IMR-90 (cell line): ENCODE data around the gene SLC16A7. TPM values are rescaled to one million over a fixed set of nuclear protein-coding genes. Genes with fewer than 3 reads are reported as not detected.

Source experiments
- ATAC-seq: fragments of 200-7000 bp; cut with Tn5 transposase; 2 replicates; pipeline ENCODE4 v1.9.1; 2020; ENCODE audit warnings: low read depth, mild to moderate bottlenecking, moderate library complexity
- BruUV-seq: library from RNA; stranded (reverse); fragments of 400-500 nt; replicated peaks from 2 replicates; lab custom pipeline; 2021; lab: Mats Ljungman, UMichigan
- CTCF ChIA-PET: fragments of 300-600 bp; formaldehyde crosslinking; extraction: SDS; loops from one replicate; lab custom pipeline; 2021; ENCODE audit warnings: antibody characterized with exemption; lab: Yijun Ruan, JAX
- POLR2A ChIA-PET: fragments of 300-600 bp; sonication (Branson Sonifier 250); formaldehyde crosslinking; loops from one replicate; lab custom pipeline; 2022; ENCODE audit warnings: antibody characterized with exemption; ENCODE audit not compliant: unreplicated experiment; lab: Charles Lee
- DNase-seq: peaks from one replicate; pipeline ENCODE4 v3.0.0; 2013
- H2AFZ ChIP-seq: replicated peaks from 2 replicates; pipeline ENCODE3; 2013; ENCODE audit warnings: low read length, mild to moderate bottlenecking; ENCODE audit not compliant: poor library complexity
- H2AK5ac ChIP-seq: 2 replicates; pipeline ENCODE4 v1.6.1; 2013; ENCODE audit warnings: low read depth, low read length, inconsistent platforms
- H2AK9ac ChIP-seq: replicated peaks from 2 replicates; pipeline ENCODE3; 2013; ENCODE audit warnings: mild to moderate bottlenecking, low read depth, low read length, moderate library complexity; ENCODE audit not compliant: poor library complexity
- H2BK120ac ChIP-seq: 2 replicates; pipeline ENCODE4 v1.6.1; 2013; ENCODE audit warnings: low read depth, low read length, inconsistent platforms
- H2BK15ac ChIP-seq: 3 replicates; pipeline ENCODE4 v1.6.1; 2013; ENCODE audit warnings: low read depth, low read length, inconsistent platforms
- H2BK20ac ChIP-seq: 2 replicates; pipeline ENCODE4 v1.6.1; 2013; ENCODE audit warnings: low read depth, mild to moderate bottlenecking, inconsistent platforms, low read length, moderate library complexity
- H2BK5ac ChIP-seq: 2 replicates; pipeline ENCODE4 v1.6.1; 2013; ENCODE audit warnings: mild to moderate bottlenecking, low read depth, low read length, inconsistent platforms; ENCODE audit not compliant: poor library complexity, severe bottlenecking
- H3K14ac ChIP-seq: replicated peaks from 2 replicates; pipeline ENCODE4 v1.6.1; 2013; ENCODE audit warnings: low read depth, low read length, inconsistent platforms
- H3K18ac ChIP-seq: 2 replicates; pipeline ENCODE4 v1.6.1; 2013; ENCODE audit warnings: low read depth, low read length, control low read depth
- H3K23ac ChIP-seq: 2 replicates; pipeline ENCODE4 v1.6.1; 2013; ENCODE audit warnings: low read depth, low read length, inconsistent platforms
- H3K27ac ChIP-seq: 2 replicates; pipeline ENCODE4 v1.5.1; 2013; ENCODE audit warnings: mild to moderate bottlenecking, control low read depth, low read length; ENCODE audit not compliant: insufficient read depth
- H3K27me3 ChIP-seq: 2 replicates; pipeline ENCODE4 v1.6.1; 2013; ENCODE audit warnings: low read length; ENCODE audit not compliant: control insufficient read depth, insufficient read depth
- H3K36me3 ChIP-seq: 2 replicates; pipeline ENCODE4 v1.6.1; 2013; ENCODE audit warnings: low read length, mixed read lengths; ENCODE audit not compliant: control insufficient read depth, insufficient read depth
- H3K4ac ChIP-seq: 2 replicates; pipeline ENCODE4 v1.6.1; 2013; ENCODE audit warnings: low read depth, low read length, inconsistent platforms
- H3K4me1 ChIP-seq: 2 replicates; pipeline ENCODE4 v1.6.1; 2013; ENCODE audit warnings: low read length, mixed read lengths; ENCODE audit not compliant: control insufficient read depth, insufficient read depth
- H3K4me2 ChIP-seq: 2 replicates; pipeline ENCODE4 v1.6.1; 2013; ENCODE audit warnings: low read depth, mild to moderate bottlenecking, control low read depth, low read length, moderate library complexity
- H3K4me3 ChIP-seq: 2 replicates; pipeline ENCODE4 v1.5.1; 2013; ENCODE audit warnings: low read depth, mild to moderate bottlenecking, control low read depth, low read length, moderate library complexity; ENCODE audit not compliant: insufficient read depth
- H3K56ac ChIP-seq: 2 replicates; pipeline ENCODE4 v1.6.1; 2013; ENCODE audit warnings: low read length, inconsistent platforms; ENCODE audit not compliant: insufficient read depth; ENCODE audit errors: extremely low read depth
- H3K79me1 ChIP-seq, 2 experiments: 2 replicates each; pipeline ENCODE4 v1.6.1; 2013; ENCODE audit warnings: low read length in 2 of 2, inconsistent platforms in 1 of 2, low read depth in 1 of 2
- H3K9ac ChIP-seq: 2 replicates; pipeline ENCODE4 v1.6.1; 2013; ENCODE audit warnings: low read depth, low read length, control low read depth
- H3K9me1 ChIP-seq: 2 replicates; pipeline ENCODE4 v1.6.1; 2013; ENCODE audit warnings: low read length, inconsistent platforms; ENCODE audit not compliant: insufficient read depth
- H3K9me3 ChIP-seq: 2 replicates; pipeline ENCODE4 v1.6.1; 2013; ENCODE audit warnings: low read length; ENCODE audit not compliant: control insufficient read depth, insufficient read depth
- H4K20me1 ChIP-seq: 2 replicates; pipeline ENCODE4 v1.6.1; 2013; ENCODE audit warnings: low read length, inconsistent platforms; ENCODE audit not compliant: insufficient read depth
- H4K5ac ChIP-seq: 2 replicates; pipeline ENCODE4 v1.6.1; 2013; ENCODE audit warnings: mild to moderate bottlenecking, low read depth, low read length, control low read depth
- H4K8ac ChIP-seq, 2 experiments: 2 replicates each; pipeline ENCODE4 v1.6.1; 2013; ENCODE audit warnings: low read depth in 2 of 2, low read length in 2 of 2, control low read depth in 1 of 2, inconsistent platforms in 1 of 2
- H4K91ac ChIP-seq: 2 replicates; pipeline ENCODE4 v1.6.1; 2013; ENCODE audit warnings: low read depth, low read length, inconsistent platforms; ENCODE audit not compliant: insufficient read depth
- CTCF ChIP-seq: conservative IDR thresholded peaks from 2 replicates; pipeline ENCODE4 v1.5.1; 2012; ENCODE audit warnings: mild to moderate bottlenecking, low read depth, low read length, improper control_type of control experiment
- ELK1 ChIP-seq: fragments of 150-350 bp; IDR thresholded peaks from 2 replicates; pipeline ENCODE4 v1.6.1; 2016; ENCODE audit warnings: low read depth, mild to moderate bottlenecking, low read length, moderate library complexity, borderline replicate concordance
- POLR2A ChIP-seq: IDR thresholded peaks from 2 replicates; pipeline ENCODE4 v1.6.1; 2012; ENCODE audit warnings: mild to moderate bottlenecking, low read depth, low read length
- RAD21 ChIP-seq: IDR thresholded peaks from 2 replicates; pipeline ENCODE4 v1.6.1; 2012; ENCODE audit warnings: low read length, improper control_type of control experiment
- RCOR1 ChIP-seq: IDR thresholded peaks from 2 replicates; pipeline ENCODE4 v1.6.1; 2012; ENCODE audit warnings: mild to moderate bottlenecking, low read length, improper control_type of control experiment; ENCODE audit not compliant: insufficient replicate concordance
- WGBS, 2 experiments: methylation state at CpG; one replicate each; pipeline versions ENCODE4 v1.1.5 to v1.1.7; 2013; ENCODE audit warnings: missing lambda C conversion rate in 2 of 2; ENCODE audit not compliant: insufficient read length in 1 of 2; ENCODE audit errors: extremely low coverage in 2 of 2; 5-methylcytosine and 5-hydroxymethylcytosine counted together
- dilution Hi-C: fragments of 300-500 bp; cut with HindIII; formaldehyde crosslinking; loops from one replicate; pipeline ENCODE4 v1.14.3; 2018; ENCODE audit warnings: low sequenced_read_pairs; ENCODE audit not compliant: unreplicated experiment
- in situ Hi-C: fragments of 300-500 bp; cut with MboI; formaldehyde crosslinking; loops from 3 replicates; pipeline ENCODE4 v1.14.3; 2019; ENCODE audit warnings: low sequenced_read_pairs, inconsistent platforms, mixed read lengths
- intact Hi-C: fragments of 100-400 bp; cut with micrococcal nuclease; formaldehyde crosslinking; loops from 2 replicates; pipeline ENCODE4 v1.10.0; 2022
- polyA plus RNA-seq, 3 experiments: library from polyadenylated mRNA; depleted of rRNA; stranded (reverse); fragments of >200 nt; gene quantifications; 2 replicates each; pipeline ENCODE4 v1.2.3, GENCODE V29; 2012; ENCODE audit warnings: low replicate concordance in 1 of 3
- total RNA-seq: library from RNA; depleted of rRNA; stranded (reverse); fragments of >200 nt; gene quantifications from 2 replicates; pipeline ENCODE4 v1.2.3, GENCODE V29; 2012

The SLC16A7 gene
- total and polyA plus RNA-seq, 2 of the 4 experiments (the other 2 are of a cell fraction), result 2.6 to 21.5 TPM

GRCh38 chr12:59733200-59733599 lies 137.4 kb downstream of the SLC16A7 start:
- no peak overlapping the region for H3K18ac ChIP-seq
- POLR2A ChIA-PET, result no interaction called here
- no TSS peak for BruUV-seq
- no peak overlapping the region for H4K8ac ChIP-seq
- H3K56ac ChIP-seq, result no peak overlapping the region
- H3K4me3 ChIP-seq, result no peak overlapping the region
- dilution Hi-C loops, result no loop called here
- H2BK5ac ChIP-seq, result no peak overlapping the region
- no peak overlapping the region for H4K5ac ChIP-seq
- WGBS, 2 experiments, result 100% methylated on average over 6 of the region's 8 CpGs; no CpG with 5 or more reads in 1 of the 2 experiments
- CTCF ChIA-PET, result no interaction called here
- ATAC-seq, result no peak
- no peaks in the 10 kb centered on the region for H3K27me3 ChIP-seq
- H2AK5ac ChIP-seq, result no peak overlapping the region
- no peaks in the 10 kb centered on the region for H4K20me1 ChIP-seq
- no peak overlapping the region for H3K9ac ChIP-seq
- no peak overlapping the region for H3K4me2 ChIP-seq
- H3K4me1 ChIP-seq, result peaks cover 3% of the 10 kb centered on the region
- no peak overlapping the region for H3K27ac ChIP-seq
- H4K91ac ChIP-seq, result no peak overlapping the region
- H3K9me1 ChIP-seq, result no peaks in the 10 kb centered on the region; the same call in 1 of the 2 replicates
- H3K4ac ChIP-seq, result no peak overlapping the region
- no peaks in the 10 kb centered on the region for H3K36me3 ChIP-seq
- no peaks in the 10 kb centered on the region for H3K9me3 ChIP-seq
- intact Hi-C loops, result no loop called here
- H3K14ac ChIP-seq, result no peak overlapping the region
- no peak for DNase-seq
- H3K79me1 ChIP-seq, result no peaks in the 10 kb centered on the region
- TF ChIP-seq ELK1, result no peak
- no peak for TF ChIP-seq RAD21
- no peak for TF ChIP-seq CTCF
- no peak for TF ChIP-seq POLR2A
- TF ChIP-seq RCOR1, result no peak
- no peak overlapping the region for H2BK20ac ChIP-seq
- in situ Hi-C loops, result no loop called here
- no peak overlapping the region for H2AFZ ChIP-seq
- no peak overlapping the region for H2AK9ac ChIP-seq
- no peak overlapping the region for H2BK120ac ChIP-seq
- no peak overlapping the region for H2BK15ac ChIP-seq
- no peak overlapping the region for H3K23ac ChIP-seq
